Middle frontal gyrus (tissue), 1 donor: Measurements from ENCODE around the gene RIPK4.

ENCODE experiments used
- DNase-seq: peaks from one replicate; pipeline ENCODE4 v3.0.0-alpha.2; 2015; ENCODE audit warnings: low spot score; ENCODE audit errors: extremely low spot score

RIPK4 gene

GRCh38 chr21:41692185-41692565 lies 74.7 kb downstream of the RIPK4 start:
- peak; percentile 6 for DNase-seq

- DNase-seq: peak; percentile 47
These were observed 75.4 kb downstream of the RIPK4 start for GRCh38 chr21:41691205-41692184.
